CD14-positive monocyte (primary cell): ENCODE data around the gene AJAP1. TPM values are rescaled to one million over a fixed set of nuclear protein-coding genes. Genes with fewer than 3 reads are reported as not detected.

Source experiments
- DNase-seq, 3 donors: peaks; one replicate each; pipeline ENCODE4 v3.0.0-alpha.2; 2011 to 2022
- H2AFZ ChIP-seq: 2 replicates; pipeline ENCODE4 v1.6.0; 2012; ENCODE audit warnings: mild to moderate bottlenecking, low read depth, low read length, inconsistent platforms; ENCODE audit not compliant: insufficient read depth, poor library complexity, severe bottlenecking
- H3K27ac ChIP-seq, 2 donors: 1 replicate in 1 of 2; 2 replicates in 1 of 2; pipeline ENCODE4 v1.5.1; 2012 to 2013; ENCODE audit warnings: low read length in 2 of 2, control low read depth in 1 of 2, inconsistent platforms in 1 of 2, low read depth in 1 of 2, mild to moderate bottlenecking in 1 of 2
- H3K27me3 ChIP-seq, 2 donors: one replicate each; pipeline versions ENCODE4 v1.6.0 to v1.6.1; 2011 to 2013; ENCODE audit warnings: low read length in 2 of 2; ENCODE audit not compliant: control insufficient read depth in 2 of 2, insufficient read depth in 2 of 2
- H3K36me3 ChIP-seq, 2 donors: replicated peaks in 1 of 2; 1 replicate in 1 of 2; 2 replicates in 1 of 2; pipeline versions ENCODE4 v1.5.1 to v1.6.1; 2012 to 2013; ENCODE audit warnings: low read length in 2 of 2, control low read depth in 1 of 2, inconsistent platforms in 1 of 2, mild to moderate bottlenecking in 1 of 2; ENCODE audit not compliant: insufficient read depth in 2 of 2, control insufficient read depth in 1 of 2
- H3K4me1 ChIP-seq, 2 donors: 1 replicate in 1 of 2; 2 replicates in 1 of 2; pipeline versions ENCODE4 v1.5.1 to v1.6.1; 2012 to 2013; ENCODE audit warnings: low read length in 2 of 2, control low read depth in 1 of 2, inconsistent platforms in 1 of 2, mild to moderate bottlenecking in 1 of 2, moderate library complexity in 1 of 2; ENCODE audit not compliant: insufficient read depth in 2 of 2, control insufficient read depth in 1 of 2
- H3K4me2 ChIP-seq: replicated peaks from 2 replicates; pipeline ENCODE3; 2012; ENCODE audit warnings: low read length, moderate library complexity, mild to moderate bottlenecking; ENCODE audit not compliant: poor library complexity, severe bottlenecking; ENCODE audit errors: extremely low read depth
- H3K4me3 ChIP-seq, 3 experiments: fragments of 200-600 bp in 1 of 3; sonication (generic) in 1 of 3; replicated peaks in 1 of 3; 1 replicate in 2 of 3; 2 replicates in 1 of 3; pipeline ENCODE4 v1.5.1; 2011 to 2013; ENCODE audit warnings: low read length in 3 of 3, mild to moderate bottlenecking in 3 of 3, control low read depth in 2 of 3, low read depth in 2 of 3, inconsistent platforms in 1 of 3, moderate library complexity in 1 of 3
- H3K79me2 ChIP-seq: 2 replicates; pipeline ENCODE4 v1.6.0; 2012; ENCODE audit warnings: mild to moderate bottlenecking, control low read depth, inconsistent platforms, low read length, moderate library complexity; ENCODE audit not compliant: insufficient read depth
- H3K9ac ChIP-seq: 2 replicates; pipeline ENCODE4 v1.6.0; 2017; ENCODE audit warnings: low read length, mild to moderate bottlenecking; ENCODE audit not compliant: insufficient read depth, poor library complexity, severe bottlenecking
- H3K9me3 ChIP-seq, 2 donors: replicated peaks in 1 of 2; 1 replicate in 1 of 2; 2 replicates in 1 of 2; pipeline versions ENCODE4 v1.5.1 to v1.6.1; 2012 to 2013; ENCODE audit warnings: low read length in 2 of 2, control low read depth in 1 of 2; ENCODE audit not compliant: control insufficient read depth in 1 of 2, insufficient read depth in 1 of 2
- H4K20me1 ChIP-seq: 2 replicates; pipeline ENCODE4 v1.6.0; 2012; ENCODE audit warnings: mild to moderate bottlenecking, low read length, control low read depth, moderate library complexity; ENCODE audit not compliant: insufficient read depth
- H3K27ac Mint-ChIP-seq, 7 donors: one replicate each; pipeline ENCODE4 v1.8.0; 2020; ENCODE audit warnings: mild to moderate bottlenecking in 7 of 7, mixed read lengths in 7 of 7, moderate library complexity in 6 of 7, inconsistent platforms in 2 of 7
- H3K27me3 Mint-ChIP-seq, 3 donors: one replicate each; pipeline ENCODE4 v1.8.0; 2021 to 2022; ENCODE audit warnings: low read depth in 3 of 3, mild to moderate bottlenecking in 3 of 3, mixed read lengths in 3 of 3, moderate library complexity in 3 of 3, inconsistent platforms in 1 of 3
- H3K36me3 Mint-ChIP-seq, 2 donors: one replicate each; pipeline ENCODE4 v1.8.0; 2020; ENCODE audit warnings: mixed read lengths in 2 of 2, inconsistent platforms in 1 of 2, mild to moderate bottlenecking in 1 of 2
- H3K4me1 Mint-ChIP-seq: one replicate; pipeline ENCODE4 v1.8.0; 2020; ENCODE audit warnings: mild to moderate bottlenecking, mixed read lengths
- H3K4me3 Mint-ChIP-seq, 2 donors: one replicate each; pipeline ENCODE4 v1.8.0; 2020; ENCODE audit warnings: mild to moderate bottlenecking in 2 of 2, mixed read lengths in 2 of 2, moderate library complexity in 1 of 2
- H3K9me3 Mint-ChIP-seq, 7 donors: one replicate each; pipeline ENCODE4 v1.8.0; 2020 to 2022; ENCODE audit warnings: mixed read lengths in 7 of 7, mild to moderate bottlenecking in 6 of 7, moderate library complexity in 6 of 7, inconsistent platforms in 2 of 7
- CTCF ChIP-seq: fragments of 200-600 bp; IDR thresholded peaks from one replicate; pipeline ENCODE4 v1.8.0; 2022; ENCODE audit warnings: antibody characterized with exemption, mild to moderate bottlenecking
- WGBS: methylation state at CpG from one replicate; pipeline ENCODE4 v1.1.5; 2013; ENCODE audit warnings: missing lambda C conversion rate; ENCODE audit not compliant: insufficient coverage; 5-methylcytosine and 5-hydroxymethylcytosine counted together
- intact Hi-C, 2 donors: fragments of 100-400 bp; cut with micrococcal nuclease; formaldehyde crosslinking; loops; one replicate each; pipeline versions ENCODE4 v1.15.0 to v1.15.1; 2023
- polyA plus RNA-seq, 3 donors: library from polyadenylated mRNA; depleted of rRNA in 1 of 3; unstranded in 2 of 3; stranded (reverse) in 1 of 3; fragments of 300-500 nt in 2 of 3; fragments of >200 nt in 1 of 3; fragmentation: Illumina TruSeq in 2 of 3; gene quantifications; 1 replicate in 2 of 3; 2 replicates in 1 of 3; pipeline ENCODE4 v1.2.3, GENCODE V29; 2012 to 2021

The AJAP1 gene
- polyA plus RNA-seq, 3 donors = not detected

DNA sequence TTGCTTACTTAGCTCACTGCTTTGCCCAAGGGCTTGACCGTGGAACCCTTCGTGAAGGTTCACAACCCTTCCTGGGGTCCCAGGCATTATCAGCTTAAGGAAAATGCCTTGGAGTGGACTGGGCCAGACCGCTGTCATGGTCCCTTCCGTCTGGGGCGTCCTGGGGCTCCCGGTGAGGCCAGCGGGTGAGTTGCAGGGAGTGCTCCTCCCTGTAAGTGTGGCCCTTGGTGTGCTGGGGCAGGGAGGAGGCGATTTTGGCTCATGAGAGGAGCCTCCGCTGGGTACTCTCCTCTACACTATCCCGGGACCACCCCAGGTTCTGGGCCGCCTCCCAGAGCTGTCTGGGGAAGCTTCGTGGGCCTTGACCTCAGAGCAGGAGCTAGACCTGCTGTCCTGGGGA lies 48.1 kb downstream of the AJAP1 start:
- no peak for TF ChIP-seq CTCF
- H3K4me3 Mint-ChIP-seq = no peak overlapping the region
- Histone ChIP-seq H3K27ac (no peak overlapping the region), H3K4me2 (no peak overlapping the region), H2AFZ (no peak overlapping the region), H4K20me1 (no peaks in the 10 kb centered on the region), H3K9ac (no peak overlapping the region), H3K36me3 (no peaks in the 10 kb centered on the region), H3K9me3 (no peaks in the 10 kb centered on the region), H3K4me1 (no peaks in the 10 kb centered on the region), H3K27me3 (no peaks in the 10 kb centered on the region), H3K4me3 (no peak overlapping the region), H3K79me2 (no peaks in the 10 kb centered on the region)
- no peaks in the 10 kb centered on the region for H3K36me3 Mint-ChIP-seq
- peaks cover 0 to 1% (median 0%) of the 10 kb centered on the region in 3 donors for H3K27me3 Mint-ChIP-seq
- no peak for DNase-seq
- WGBS = 86% methylated on average over 5 of the region's 12 CpGs
- H3K27ac Mint-ChIP-seq = no peak overlapping the region
- peaks cover 0 to 3% (median 0%) of the 10 kb centered on the region in 7 donors for H3K9me3 Mint-ChIP-seq
- no peaks in the 10 kb centered on the region for H3K4me1 Mint-ChIP-seq
- intact Hi-C loops = no loop called here

GRCh38 chr1:4702932-4703331 lies 48.5 kb downstream of the AJAP1 start:
- Histone ChIP-seq H3K27me3 (no peaks in the 10 kb centered on the region), H3K9me3 (no peaks in the 10 kb centered on the region), H4K20me1 (no peaks in the 10 kb centered on the region), H3K79me2 (no peaks in the 10 kb centered on the region), H2AFZ (no peak overlapping the region), H3K4me3 (no peak overlapping the region), H3K9ac (no peak overlapping the region), H3K36me3 (no peaks in the 10 kb centered on the region), H3K4me2 (no peak overlapping the region), H3K27ac (no peak overlapping the region), H3K4me1 (no peaks in the 10 kb centered on the region)
- no peak for DNase-seq
- H3K27me3 Mint-ChIP-seq = peaks cover 0 to 1% (median 0%) of the 10 kb centered on the region in 3 donors
- no peaks in the 10 kb centered on the region for H3K4me1 Mint-ChIP-seq
- no peak overlapping the region for H3K27ac Mint-ChIP-seq
- no peak for TF ChIP-seq CTCF
- no peak overlapping the region for H3K4me3 Mint-ChIP-seq
- H3K9me3 Mint-ChIP-seq = peaks cover 0 to 3% (median 0%) of the 10 kb centered on the region in 7 donors
- no peaks in the 10 kb centered on the region for H3K36me3 Mint-ChIP-seq
- intact Hi-C loops = no loop called here
- 97% methylated on average over 12 of the region's 16 CpGs for WGBS
